GM18526 (cell line): ENCODE results near the gene RAET1E.

ENCODE experiments used
- POLR2A ChIP-seq: IDR thresholded peaks from 3 replicates; pipeline ENCODE4 v1.6.1; 2011; ENCODE audit not compliant: insufficient read length; ENCODE audit errors: extremely low read depth

The RAET1E gene, protein sequence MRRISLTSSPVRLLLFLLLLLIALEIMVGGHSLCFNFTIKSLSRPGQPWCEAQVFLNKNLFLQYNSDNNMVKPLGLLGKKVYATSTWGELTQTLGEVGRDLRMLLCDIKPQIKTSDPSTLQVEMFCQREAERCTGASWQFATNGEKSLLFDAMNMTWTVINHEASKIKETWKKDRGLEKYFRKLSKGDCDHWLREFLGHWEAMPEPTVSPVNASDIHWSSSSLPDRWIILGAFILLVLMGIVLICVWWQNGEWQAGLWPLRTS

DNA sequence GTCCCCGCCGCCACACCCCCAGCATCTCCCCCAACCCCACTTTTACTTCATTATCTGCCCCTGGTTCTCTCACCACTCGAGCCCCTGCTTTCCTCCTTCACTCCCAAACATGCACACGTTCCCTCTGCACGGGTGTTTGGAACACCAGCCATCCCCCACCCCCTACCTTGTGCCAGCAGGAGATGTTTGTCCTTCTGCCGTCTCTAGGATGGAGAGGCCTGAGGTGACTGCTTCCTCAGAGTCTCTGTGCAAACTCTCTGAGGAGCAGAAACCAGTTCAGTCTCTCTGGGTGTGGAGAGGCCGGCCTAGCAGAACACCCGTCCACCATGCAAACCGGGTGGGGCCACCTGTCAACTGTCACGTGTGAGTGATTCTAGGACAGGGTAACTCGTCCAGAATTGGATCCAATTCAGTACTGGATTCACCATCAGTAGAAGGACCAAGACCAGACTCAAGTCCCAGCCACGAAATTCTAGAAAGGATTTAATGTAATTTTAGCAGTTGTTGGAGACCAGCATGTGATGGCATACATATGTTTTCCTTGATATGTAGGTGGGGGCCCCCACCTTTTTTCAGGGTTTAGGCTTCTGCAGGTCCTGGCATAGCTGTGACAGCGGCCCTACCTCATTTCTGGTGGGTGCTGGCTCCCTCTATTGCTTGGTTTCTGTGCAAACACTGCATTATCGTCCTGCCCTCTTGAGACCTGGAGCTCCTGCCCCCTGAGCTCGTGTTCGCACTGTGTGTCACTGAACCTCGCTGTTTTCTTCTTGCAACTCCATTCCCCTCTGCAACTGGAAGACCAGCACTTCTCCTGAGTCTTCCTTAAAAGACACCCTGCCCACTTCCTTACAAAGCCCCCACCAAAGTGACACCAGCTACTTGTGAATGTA lies at the start of gene RAET1E:
Gene RAET1E, minus strand, starts transcription at position 259 of the 890 bp plus-strand sequence. CDS start 7,212 bp downstream, outside the sequence.
- no peak for TF ChIP-seq POLR2A

DNA sequence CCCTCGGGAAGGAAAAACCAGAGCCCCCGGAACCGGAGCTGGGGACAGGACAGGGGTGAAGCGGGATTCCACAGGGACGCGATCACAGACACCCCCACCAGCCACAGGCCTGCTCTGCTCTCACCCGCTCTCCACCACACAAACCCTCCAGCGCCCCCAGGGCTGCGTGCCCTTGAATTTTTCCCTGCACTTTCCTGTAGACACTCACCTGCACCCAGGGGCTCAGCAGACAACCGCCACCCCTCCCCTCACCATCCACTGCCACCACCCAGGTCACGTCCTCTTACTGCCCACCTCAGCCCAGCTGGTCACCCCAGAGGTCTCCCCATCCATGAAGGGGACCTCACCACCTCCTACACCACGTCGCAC lies 44.5 kb upstream of the RAET1E start:
- TF ChIP-seq POLR2A: no peak

DNA sequence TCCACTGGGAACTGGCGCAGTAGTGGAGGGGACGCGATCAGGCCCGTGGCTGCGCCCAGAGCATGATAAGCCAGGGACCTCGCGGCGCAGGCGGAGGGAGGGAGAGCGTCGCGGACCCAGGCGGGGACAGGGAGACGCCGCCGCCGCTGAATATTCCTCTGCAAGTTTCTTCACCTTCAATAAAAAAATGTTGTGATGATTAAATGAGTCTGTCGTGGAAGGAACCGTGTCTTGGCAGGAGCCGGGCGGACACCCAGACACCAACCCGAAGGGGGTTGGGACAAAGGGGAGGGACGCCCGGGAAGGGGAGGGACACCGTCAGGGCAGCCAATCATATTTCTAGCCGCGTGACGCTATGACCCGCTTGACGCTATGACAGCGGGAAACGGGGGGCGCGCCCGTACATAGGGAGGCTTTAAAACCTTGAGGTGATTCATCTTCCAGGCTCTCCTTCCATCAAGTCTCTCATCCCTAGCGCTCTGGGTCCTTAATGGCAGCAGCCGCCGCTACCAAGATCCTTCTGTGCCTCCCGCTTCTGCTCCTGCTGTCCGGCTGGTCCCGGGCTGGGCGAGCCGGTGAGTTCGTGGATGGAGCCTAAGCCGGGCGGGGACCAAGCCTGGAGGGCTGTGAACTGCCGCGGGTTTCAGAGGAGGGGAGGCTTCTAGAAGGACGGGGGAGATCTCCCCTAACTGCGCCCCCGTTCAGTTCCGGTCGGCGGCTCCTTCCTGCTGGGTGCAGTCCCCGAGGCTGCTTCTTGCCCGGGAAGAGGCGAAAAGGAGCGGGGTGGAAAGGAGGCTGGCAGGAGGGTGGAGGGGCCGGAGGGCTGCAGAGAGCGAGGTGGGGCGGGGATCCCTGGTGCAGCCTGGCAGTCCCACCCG lies 43.9 kb upstream of the RAET1E start, which contains the start of gene ULBP2:
Gene ULBP2, plus strand, starts transcription at position 432 of the 878 bp plus-strand sequence. Its CDS starts 59 bp downstream, at position 491.
- no peak for TF ChIP-seq POLR2A

DNA sequence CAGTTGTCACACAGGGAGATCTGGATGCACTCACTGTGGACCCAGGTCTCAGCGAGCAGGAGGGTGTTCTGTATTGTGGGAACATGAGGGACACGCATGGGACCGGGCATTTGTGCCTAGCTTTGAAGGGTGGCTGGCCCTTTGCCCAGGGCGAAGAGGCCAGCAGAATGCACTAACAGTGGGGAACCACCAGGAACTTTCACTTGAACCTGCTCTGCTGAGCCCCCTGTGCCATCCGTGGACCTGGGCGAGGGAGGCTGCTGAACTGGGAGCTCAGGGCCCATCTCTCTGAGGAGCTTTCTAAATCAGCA lies 42.7 kb upstream of the RAET1E start:
- no peak for TF ChIP-seq POLR2A

DNA sequence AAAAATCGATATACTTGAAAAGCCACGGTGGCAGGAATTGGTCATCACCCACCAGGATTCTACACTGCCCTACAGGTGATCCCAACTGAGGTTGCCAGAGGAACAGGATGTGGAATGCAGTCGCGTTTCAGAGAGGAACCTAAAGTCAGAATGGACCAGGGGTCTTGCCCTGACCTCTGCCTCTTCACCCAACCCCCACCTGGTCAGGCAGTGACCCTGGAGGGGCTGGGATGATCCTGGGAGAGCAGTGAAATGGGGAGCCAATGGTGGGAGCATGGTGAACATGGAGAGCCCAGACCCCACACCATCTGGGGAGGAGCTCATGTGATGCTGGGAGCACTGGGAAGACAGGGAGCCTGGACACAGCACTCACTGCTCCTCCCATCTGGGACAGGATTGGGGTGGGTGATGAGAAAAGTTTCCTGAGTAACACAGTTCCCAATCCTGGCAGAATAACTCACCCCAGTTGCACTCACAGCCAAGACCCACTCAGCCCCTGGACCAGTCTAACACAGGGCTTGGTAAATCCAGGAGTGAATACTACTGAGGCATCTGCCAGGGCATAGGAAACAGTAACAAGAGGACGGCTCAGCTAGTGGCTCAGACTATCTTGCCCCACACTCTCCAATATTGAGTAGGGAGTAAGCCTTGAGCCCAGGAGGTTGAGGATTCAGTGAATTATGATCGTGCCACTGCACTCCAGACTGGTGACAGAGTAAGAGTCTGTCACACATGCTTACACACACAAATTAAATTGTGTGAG lies 42.2 kb upstream of the RAET1E start:
- no peak for TF ChIP-seq POLR2A

DNA sequence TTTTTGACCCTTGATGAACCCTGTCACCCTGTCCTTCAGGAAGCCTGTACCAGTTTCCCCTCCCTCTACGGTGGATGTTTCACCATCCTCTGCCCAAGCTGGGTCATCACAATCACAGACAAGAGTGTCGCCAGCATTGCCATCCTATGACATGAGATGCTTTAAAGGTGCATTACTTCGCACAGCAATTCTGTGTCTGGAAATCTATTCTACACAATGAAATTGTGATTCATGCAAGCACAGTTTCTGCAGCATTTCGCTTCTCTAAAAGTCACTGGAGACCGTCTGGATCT lies 41.4 kb upstream of the RAET1E start:
- TF ChIP-seq POLR2A: no peak

DNA sequence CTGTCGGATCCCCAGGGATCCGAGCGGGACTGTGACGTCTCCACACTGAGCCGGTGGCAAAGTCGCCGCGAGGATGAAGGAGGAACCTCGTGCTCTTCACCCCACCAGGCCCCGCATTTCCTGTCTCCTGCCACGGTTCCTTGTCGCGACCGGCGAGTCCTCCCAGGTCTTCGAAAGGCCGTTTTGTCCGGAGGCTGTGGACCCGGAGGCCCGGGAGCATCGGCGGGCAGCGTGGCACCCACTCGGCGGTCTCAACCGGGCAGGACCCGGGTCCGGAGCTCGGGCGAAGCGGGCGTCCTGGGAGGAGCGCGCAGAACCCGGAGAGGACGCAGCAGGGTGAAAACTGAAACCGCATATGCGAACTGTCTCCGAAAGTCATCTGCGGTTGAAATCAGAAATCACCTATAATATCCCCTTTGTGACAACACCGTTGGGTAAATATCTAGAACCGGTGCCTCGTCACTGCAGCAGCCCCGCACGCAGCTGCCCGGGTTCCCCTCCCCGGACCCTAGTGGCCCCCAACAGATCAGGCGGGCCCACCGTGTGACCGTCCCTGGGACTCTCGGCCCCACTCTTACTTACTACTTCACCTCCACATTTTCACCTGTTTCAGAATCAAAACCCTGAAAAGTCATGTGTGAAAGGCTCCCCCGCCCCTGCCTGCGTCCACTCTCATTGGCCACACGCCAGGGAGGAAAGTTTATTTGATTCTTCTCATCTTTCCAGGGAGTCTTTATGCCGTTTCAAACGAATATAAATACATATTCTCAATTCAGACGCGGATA lies 40.9 kb upstream of the RAET1E start:
- no peak for TF ChIP-seq POLR2A

DNA sequence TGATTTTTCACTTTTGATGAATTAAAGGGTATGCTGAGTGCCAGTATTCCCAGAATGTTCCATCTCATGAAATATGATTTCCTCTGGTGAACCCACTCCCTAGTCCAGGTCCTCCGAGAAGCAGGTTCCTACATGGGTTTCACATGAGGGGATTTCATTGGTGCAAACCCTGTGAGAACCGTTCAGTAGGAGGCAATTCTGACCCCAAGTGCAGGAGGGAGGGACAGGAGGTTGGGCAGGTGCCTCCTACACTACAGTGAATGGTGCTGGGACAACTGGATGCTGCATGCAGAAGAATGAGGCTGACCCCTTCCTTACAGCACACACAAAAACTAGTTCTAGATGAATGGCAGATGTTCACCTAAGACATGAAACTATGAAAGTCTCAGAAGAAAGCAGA lies 38.8 kb upstream of the RAET1E start:
- TF ChIP-seq POLR2A: no peak

DNA sequence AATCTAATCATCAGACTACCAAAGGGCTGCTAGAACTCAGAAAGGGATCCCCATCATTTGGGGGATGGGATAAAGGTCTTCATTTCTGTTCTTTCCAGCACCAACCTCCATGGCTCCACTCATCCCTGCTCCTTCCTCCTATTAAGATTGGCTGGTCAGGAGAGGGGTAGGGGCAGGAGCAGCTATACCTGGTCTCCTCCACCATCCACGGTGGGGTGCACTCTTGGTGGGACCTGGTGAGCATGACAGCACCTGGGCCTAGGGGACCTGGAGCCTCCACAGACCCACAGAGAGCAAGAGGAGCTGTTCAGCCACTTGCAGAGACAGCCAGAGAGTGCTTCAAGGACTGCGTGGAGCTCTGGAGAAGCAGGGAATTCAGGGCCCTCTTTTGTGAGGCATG lies 37.8 kb upstream of the RAET1E start:
- TF ChIP-seq POLR2A: no peak

DNA sequence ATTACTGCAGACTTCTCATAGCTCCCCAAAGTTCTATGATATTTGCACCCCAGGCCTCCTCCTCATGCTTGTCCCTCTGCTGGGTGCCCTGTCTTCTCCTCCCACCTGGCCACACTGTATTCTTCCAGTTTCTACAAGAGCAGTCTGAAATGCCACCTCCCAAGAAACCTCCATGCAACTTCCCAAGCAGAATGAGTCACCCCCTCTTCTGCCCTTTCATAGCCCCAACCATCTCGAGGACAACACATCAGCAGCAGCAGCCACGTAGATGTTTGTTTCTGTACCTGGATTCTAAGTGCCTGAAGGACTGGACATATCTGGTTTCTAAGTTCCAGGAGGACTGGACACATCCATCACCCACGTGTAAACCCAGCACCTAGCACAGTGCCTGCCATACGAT lies 37.3 kb upstream of the RAET1E start:
- no peak for TF ChIP-seq POLR2A

DNA sequence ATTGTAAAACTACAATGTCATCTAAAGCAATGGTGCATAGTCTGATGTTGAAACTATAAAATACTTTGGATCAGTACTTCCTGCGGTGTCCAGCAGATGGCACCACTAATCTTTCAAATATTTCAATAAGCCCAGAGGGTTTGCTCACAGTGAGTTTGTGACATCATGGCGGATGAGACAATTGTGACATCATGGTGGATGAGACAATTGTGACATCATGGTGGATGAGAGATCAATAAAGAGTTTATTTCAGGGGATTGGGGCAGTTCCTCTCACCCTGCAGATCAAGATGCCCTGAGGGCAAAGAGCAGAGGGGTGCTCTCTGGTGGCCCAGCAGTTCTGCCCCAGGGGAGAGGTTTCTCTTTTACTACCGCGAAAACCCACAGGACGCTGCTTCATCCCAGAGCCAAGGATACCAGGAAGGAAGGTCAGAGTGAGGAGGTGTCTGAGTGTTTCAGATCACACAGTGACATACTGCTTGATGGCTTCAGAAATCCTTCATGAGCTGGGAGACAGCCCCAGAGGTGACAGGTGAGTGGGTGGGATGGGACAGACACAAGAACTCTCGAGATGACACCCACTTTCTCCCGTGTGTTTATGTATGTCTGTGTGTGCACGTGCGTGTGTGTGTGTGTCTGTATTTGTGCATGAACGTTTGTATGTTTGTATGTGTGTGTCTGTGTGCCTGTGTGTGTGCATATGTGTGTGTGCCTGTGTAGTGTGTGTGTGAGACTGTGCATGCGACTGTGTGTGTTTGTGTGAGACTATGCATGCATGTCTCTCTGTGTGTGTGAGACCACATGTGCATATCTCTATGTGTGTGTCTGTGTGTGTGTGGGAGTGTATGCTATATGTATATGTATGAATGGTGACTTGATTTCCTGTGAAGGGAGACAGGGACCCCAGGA lies 36.6 kb upstream of the RAET1E start:
- TF ChIP-seq POLR2A: no peak

DNA sequence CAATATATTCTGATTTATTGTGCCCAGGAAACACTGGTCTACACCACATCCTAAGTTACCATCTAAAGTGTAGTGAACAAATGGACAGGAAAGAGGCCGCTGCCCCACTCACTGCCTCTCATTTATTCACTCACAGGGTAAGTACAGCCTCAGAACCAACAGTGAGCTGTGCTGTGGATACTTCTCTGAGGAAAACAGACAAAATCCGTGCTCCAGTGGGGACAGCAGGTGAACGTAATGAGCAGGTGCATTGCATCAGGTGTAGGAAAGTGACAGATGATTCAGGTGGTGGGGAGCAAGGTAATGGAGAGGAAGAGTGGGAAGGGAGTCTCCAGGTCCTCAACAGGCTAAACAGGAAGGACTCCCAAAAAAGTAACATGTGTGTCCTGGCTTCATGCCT lies 35.5 kb upstream of the RAET1E start:
- no peak for TF ChIP-seq POLR2A

DNA sequence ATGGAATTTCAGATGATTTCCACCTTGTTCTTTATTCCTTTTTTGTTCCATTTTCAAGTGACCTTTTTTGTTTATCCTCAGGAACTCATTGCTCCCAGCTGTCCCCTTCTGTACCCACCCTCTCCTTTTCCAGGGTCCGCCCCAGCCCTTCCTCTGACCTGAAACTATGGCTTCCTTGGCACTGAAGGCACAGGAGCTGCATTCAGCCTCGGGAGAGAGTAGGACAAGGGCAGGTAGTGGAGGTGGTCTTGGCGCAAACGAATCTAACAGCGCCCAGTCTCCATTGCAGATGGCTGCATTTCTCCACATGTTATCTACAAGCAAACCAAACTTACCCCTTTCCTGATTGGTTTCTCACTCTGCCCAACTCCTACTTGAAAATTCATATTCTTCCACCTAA lies 35.1 kb upstream of the RAET1E start:
- TF ChIP-seq POLR2A: no peak
